Brain microvascular endothelial cell (primary cell): ENCODE data around the gene PTPN12.
"Not testable (repeated sequence)": the region's sequence is repeated elsewhere in the genome, so short reads cannot be mapped to it uniquely, and the experiment has no call there.

ENCODE experiments used
- DNase-seq: peaks from one replicate; pipeline ENCODE4 v3.0.0-alpha.2; 2020
- H3K27ac ChIP-seq: fragments of 250-450 bp; sonication (Bioruptor Pico); 2 replicates; pipeline ENCODE4 v1.5.1; 2020; ENCODE audit warnings: mild to moderate bottlenecking, moderate library complexity
- H3K27me3 ChIP-seq: fragments of 250-450 bp; sonication (Bioruptor Pico); replicated peaks from 2 replicates; pipeline ENCODE4 v1.5.1; 2020; ENCODE audit warnings: mild to moderate bottlenecking
- H3K36me3 ChIP-seq: fragments of 250-450 bp; sonication (Bioruptor Pico); replicated peaks from 2 replicates; pipeline ENCODE4 v1.5.1; 2020; ENCODE audit warnings: mild to moderate bottlenecking
- H3K4me3 ChIP-seq: 2 replicates; pipeline ENCODE4 v1.5.1; 2011; ENCODE audit warnings: low read depth, mild to moderate bottlenecking, control low read depth, low read length, moderate library complexity
- CTCF ChIP-seq: IDR thresholded peaks from 2 replicates; pipeline ENCODE4 v1.5.1; 2011; ENCODE audit warnings: low read depth, mild to moderate bottlenecking, moderate library complexity, low read length, control low read depth, inconsistent platforms; ENCODE audit errors: missing control alignments
- in situ Hi-C: cut with HindIII; loops from 2 replicates; pipeline ENCODE4 v1.10.0; 2017; ENCODE audit warnings: low sequenced_read_pairs, low pct_ligation_motif_present

Gene PTPN12

DNA sequence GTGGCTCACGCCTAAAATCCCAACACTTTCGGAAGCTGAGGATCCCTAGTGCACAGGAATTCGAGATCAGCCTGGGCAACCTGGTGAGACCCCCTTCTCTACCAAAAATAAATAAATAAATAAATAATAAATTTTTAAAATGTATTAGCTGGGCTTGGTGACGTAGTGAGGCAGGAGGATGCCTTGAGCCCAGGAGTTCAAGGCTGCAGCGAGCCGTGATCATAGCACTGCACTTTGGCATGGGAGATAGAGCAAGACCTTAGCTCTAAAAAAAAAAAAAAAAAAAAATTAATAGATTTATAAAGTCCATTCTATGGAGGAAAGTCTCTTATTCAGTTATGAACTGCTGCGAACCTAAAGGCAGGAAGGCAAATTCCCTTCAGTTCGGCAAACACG lies 1.1 kb upstream of the PTPN12 start:
- peak overlapping the region; percentile 75 for H3K4me3 ChIP-seq
- no peak for DNase-seq
- peak overlapping the region; percentile 60 for H3K27ac ChIP-seq
- in situ Hi-C loops, result no loop called here
- peaks cover 4% of the 10 kb centered on the region for H3K36me3 ChIP-seq
- H3K27me3 ChIP-seq, result no peaks in the 10 kb centered on the region
- TF ChIP-seq CTCF, result no peak

GRCh38 chr7:77536413-77537135 lies 521 bp upstream of the PTPN12 start:
- peak; percentile 92 for DNase-seq
- peak overlapping the region; percentile 77 for H3K4me3 ChIP-seq
- in situ Hi-C loops, result no loop called here
- peaks cover 4% of the 10 kb centered on the region for H3K36me3 ChIP-seq
- no peaks in the 10 kb centered on the region for H3K27me3 ChIP-seq
- no peak for TF ChIP-seq CTCF
- peak overlapping the region; percentile 60 for H3K27ac ChIP-seq

GRCh38 chr7:77537778-77538280 lies 734 bp downstream of the PTPN12 start:
- in situ Hi-C loops, result no loop called here
- no peaks in the 10 kb centered on the region for H3K27me3 ChIP-seq
- TF ChIP-seq CTCF, result no peak
- DNase-seq, result peak; percentile 17
- H3K27ac ChIP-seq, result peak overlapping the region; percentile 83
- H3K36me3 ChIP-seq, result peaks cover 4% of the 10 kb centered on the region
- H3K4me3 ChIP-seq, result peak overlapping the region; percentile 77

- Histone ChIP-seq H3K4me3 (peak overlapping the region; percentile 77), H3K27ac (peak overlapping the region; percentile 83), H3K36me3 (peaks cover 4% of the 10 kb centered on the region), H3K27me3 (no peaks in the 10 kb centered on the region)
- in situ Hi-C loops, result no loop called here
- no peak for TF ChIP-seq CTCF
- peak; percentile 89 for DNase-seq
Observed at GRCh38 chr7:77538281-77539212, 1.5 kb downstream of the PTPN12 start.

GRCh38 chr7:77540402-77540822 lies 3.3 kb downstream of the PTPN12 start:
- no peak for DNase-seq
- no peak overlapping the region for H3K4me3 ChIP-seq
- H3K27ac ChIP-seq, result no peak overlapping the region
- in situ Hi-C loops, result no loop called here
- peaks cover 4% of the 10 kb centered on the region for H3K36me3 ChIP-seq
- TF ChIP-seq CTCF, result no peak
- no peaks in the 10 kb centered on the region for H3K27me3 ChIP-seq

DNA sequence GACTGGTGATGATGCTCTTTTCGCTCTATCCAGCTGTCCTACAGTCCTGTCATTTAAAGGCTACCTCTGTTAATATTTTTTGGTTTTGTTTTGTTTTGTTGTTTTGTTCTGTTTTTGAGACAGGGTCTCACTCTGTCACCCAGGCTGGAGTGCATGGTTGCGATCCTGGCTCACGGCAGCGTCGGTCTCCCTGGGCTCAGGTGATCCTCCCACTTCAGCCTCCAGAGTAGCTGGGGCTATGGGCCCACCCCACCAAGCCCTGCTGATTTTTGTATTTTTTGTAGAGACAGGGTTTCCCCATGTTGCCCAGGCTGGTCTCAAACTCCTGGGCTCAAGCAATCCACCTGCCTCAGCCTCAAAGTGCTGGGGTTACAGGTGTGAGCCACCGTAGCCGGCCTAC lies 3.9 kb downstream of the PTPN12 start:
- H3K4me3 ChIP-seq, H3K27me3 ChIP-seq, H3K27ac ChIP-seq, H3K36me3 ChIP-seq, in situ Hi-C loops, DNase-seq: not testable (repeated sequence)
